Measurements from ENCODE around the gene ZNF528.

The ZNF528 gene

DNA sequence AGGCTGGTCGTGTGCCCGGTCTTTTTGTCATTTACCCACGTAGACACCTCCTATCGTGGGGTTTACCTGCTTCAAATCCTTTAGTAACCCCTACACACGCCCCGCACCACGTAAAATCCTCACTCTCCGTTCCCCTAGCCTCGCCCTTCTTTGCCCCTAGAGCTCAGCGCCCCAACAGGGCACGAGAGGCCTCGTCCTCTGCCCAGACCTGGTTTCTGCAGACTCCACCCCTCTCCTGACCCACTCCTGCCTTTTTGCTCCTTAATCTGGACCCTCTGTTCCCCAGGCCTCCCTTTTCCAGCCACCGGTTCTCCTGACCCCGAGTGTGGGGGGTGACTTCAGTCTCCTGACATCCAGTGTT is 412 bp downstream of the ZNF528 start:
- peak overlapping the region; percentile 78 for H3K4me3 ChIP-seq
- peak overlapping the region; percentile 12 to 73 for H3K27ac ChIP-seq
- no peak for DNase-seq (ENCODE audit: low spot score)
- TF ChIP-seq CTCF (IDR thresholded peaks at IDR 0.05): no peak

DNA sequence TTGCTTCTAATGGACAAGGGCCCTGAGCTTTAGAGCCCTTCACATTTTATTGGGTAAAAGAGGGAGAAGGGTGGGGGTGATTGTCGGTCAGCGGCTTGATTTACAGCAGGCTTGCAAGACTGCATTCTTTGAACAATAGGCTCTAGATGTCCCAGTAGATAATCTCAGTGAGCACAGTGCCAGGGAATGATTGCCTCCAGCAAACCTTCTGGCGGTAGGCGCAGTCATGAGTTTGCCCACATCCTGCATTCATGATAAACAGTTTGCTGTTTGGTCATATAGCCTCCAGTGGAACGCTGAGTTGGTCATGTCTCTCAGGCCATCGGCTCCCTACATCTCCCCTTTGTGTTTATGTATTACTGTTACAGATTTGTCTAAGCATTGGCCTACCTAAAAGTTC is 12.6 kb downstream of the ZNF528 start:
- no peak overlapping the region for H3K27ac ChIP-seq
- DNase-seq (ENCODE audit: low spot score): no peak
- no peak for TF ChIP-seq CTCF (IDR thresholded peaks at IDR 0.05)
- peak overlapping the region; percentile 30 for H3K4me3 ChIP-seq

DNA sequence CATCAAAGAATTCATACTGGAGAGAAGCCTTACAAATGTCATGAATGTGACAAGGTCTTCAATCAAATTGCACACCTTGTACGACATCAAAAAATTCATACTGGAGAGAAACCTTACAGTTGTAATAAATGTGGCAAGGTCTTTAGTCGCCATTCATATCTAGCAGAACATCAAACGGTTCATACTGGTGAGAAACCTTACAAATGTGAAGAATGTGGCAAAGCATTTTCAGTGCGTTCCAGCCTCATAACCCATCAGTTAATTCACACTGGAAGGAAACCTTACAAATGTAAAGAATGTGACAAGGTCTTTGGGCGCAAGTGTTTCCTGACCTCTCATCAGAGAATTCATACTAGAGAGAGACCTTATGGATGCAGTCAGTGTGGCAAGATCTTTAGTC is 18.1 kb downstream of the ZNF528 start:
- no peak for TF ChIP-seq CTCF (IDR thresholded peaks at IDR 0.05)
- no peak for DNase-seq (ENCODE audit: low spot score)
- peak overlapping the region; percentile 14 for H3K4me3 ChIP-seq
- no peak overlapping the region for H3K27ac ChIP-seq

DNA sequence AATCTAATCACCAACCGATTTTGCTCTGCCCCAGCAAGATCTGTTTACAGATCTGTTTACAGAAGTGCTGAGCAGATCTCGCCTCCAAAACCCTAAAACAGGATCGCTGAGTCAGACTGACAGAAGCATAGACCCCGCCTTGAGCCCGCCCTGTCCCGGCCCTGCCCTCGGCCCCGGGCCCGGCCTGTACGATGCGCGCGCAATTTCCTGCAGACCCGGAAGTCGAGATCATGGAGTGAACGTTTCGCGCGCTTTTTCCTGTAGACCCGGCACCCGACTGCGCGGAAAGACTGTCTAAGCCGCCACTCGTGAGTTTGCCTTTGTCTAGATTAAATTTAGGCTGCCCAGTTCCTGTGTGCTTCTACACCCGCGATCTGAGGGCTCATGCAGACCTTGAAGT is 31.3 kb downstream of the ZNF528 start, which contains the start of gene ZNF534:
Gene ZNF534 (plus strand): TSS at position 212 of the 400 bp plus-strand sequence. CDS start 2,327 bp downstream, outside the sequence.
- no peak within 1 kb of the TSS for H3K27ac ChIP-seq
- no peak within 1 kb of the TSS for H3K4me3 ChIP-seq
- TF ChIP-seq CTCF (IDR thresholded peaks at IDR 0.05): no peak
- no peak for DNase-seq (ENCODE audit: low spot score)

DNA sequence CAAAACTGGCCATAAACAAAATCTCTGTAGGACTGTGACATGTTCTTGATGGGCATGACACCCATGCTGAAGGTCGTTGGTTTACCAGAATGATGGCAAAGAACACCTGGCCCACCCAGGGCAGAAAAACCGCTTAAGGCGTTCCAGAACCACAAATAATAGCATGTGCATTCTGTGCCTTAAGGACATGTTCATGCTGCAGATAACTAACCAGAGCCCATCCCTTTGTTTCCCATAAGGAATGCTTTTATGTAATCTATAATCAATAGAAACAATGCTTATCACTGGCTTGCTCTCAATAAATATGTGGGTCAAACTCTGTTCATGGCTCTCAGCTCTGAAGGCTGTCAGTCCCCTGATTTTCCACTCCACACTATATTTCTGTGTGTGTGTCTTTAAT is 44.5 kb downstream of the ZNF528 start:
- Histone ChIP-seq H3K27ac (no peak overlapping the region), H3K4me3 (no peak overlapping the region)
- DNase-seq (ENCODE audit: low spot score): no peak
- TF ChIP-seq CTCF (IDR thresholded peaks at IDR 0.05): no peak

- no peak overlapping the region for H3K27ac ChIP-seq
- H3K4me3 ChIP-seq: no peak overlapping the region
- no peak for DNase-seq (ENCODE audit: low spot score)
- TF ChIP-seq CTCF (IDR thresholded peaks at IDR 0.05): no peak
Observed at GRCh38 chr19:52444506-52444905, 46.9 kb downstream of the ZNF528 start.

- Histone ChIP-seq H3K4me3 (peak overlapping the region; percentile 44), H3K27ac (no peak overlapping the region)
- TF ChIP-seq CTCF (IDR thresholded peaks at IDR 0.05): no peak
- DNase-seq (ENCODE audit: low spot score): no peak
Observed at GRCh38 chr19:52451241-52451640, 53.6 kb downstream of the ZNF528 start.
